Epithelial cell of proximal tubule (primary cell): ENCODE data around the gene LCE5A. TPM values are rescaled to one million over a fixed set of nuclear protein-coding genes. Genes with fewer than 3 reads are reported as not detected.
A peak's percentile ranks its signal among the peaks of the same experiment; 100 is the strongest.
"Not testable (repeated sequence)": the region's sequence is repeated elsewhere in the genome, so short reads cannot be mapped to it uniquely, and the experiment has no call there.

ENCODE experiments used
- DNase-seq: peaks from one replicate; pipeline ENCODE4 v3.0.0-alpha.2; 2011; ENCODE audit warnings: low read depth
- H3K4me3 ChIP-seq: 2 replicates; pipeline ENCODE4 v1.5.1; 2011; ENCODE audit warnings: low read depth, mild to moderate bottlenecking, low read length
- CTCF ChIP-seq: conservative IDR thresholded peaks from 2 replicates; pipeline ENCODE4 v1.5.1; 2012; ENCODE audit warnings: low read depth, mild to moderate bottlenecking, low read length
- total RNA-seq: library from RNA; depleted of rRNA; stranded (reverse); fragments of >200 nt; gene quantifications from 2 replicates; pipeline ENCODE4 v1.2.3, GENCODE V29; 2015

Gene LCE5A
- total RNA-seq, 1 donor from 2014 or later, result not detected

DNA sequence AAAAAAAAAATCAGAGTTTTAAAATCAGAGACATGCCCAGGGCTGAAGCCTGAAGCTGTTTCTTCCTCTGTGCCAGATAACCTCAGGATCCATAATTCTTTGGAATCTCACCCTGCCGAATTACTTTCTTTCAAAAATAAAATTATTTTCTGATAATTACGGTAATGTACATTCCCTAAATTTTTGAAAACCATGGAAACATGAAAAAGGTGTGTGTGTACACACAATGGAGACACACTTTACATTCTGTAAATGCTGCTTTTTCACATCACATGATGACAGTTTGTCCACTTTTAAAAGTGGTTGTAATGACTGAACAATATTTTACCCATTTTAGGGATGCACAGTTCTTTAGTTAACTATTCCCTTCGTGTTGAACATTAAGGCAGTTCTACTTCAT lies 25.2 kb downstream of the LCE5A start:
- no peak overlapping the region for H3K4me3 ChIP-seq
- DNase-seq, result no peak
- TF ChIP-seq CTCF, result no peak

DNA sequence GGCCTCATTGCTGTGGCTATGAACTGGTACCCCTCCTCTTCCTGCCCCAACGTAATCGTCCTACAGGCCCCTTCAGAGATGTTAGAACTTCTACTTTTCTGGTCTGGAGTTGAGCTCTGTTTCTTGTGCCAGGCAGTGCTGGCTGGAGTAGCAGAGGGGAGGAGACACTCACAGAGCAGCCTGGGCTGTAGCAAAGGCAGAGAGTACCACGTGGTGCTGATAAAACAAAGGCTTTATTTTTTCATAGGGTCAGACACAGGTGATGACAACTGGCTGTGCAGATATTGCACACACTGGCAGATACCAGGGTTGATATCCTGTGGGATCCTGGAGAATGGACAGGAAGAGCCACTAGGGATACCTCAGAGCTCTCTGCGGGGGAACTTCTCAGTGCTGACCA lies 26.9 kb downstream of the LCE5A start:
- DNase-seq, result no peak
- no peak overlapping the region for H3K4me3 ChIP-seq
- no peak for TF ChIP-seq CTCF

DNA sequence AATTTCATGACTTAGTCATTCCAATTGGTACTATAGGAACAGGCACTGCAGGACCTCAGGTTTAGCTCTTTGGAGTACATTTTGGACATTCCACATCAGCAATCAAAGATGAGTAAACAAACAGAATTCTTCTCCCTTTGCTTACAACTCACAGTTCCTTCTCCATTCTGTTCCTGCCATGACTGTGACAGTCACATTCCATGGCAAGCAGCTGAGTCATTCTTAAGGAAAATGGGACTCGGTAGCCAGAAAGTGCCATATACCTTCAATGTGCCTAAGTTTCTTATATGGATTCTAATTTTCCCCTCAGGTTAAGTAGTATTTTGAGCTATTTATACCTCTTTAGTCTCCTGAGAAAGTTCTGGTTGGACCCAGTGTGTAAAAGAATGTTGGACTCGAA lies 29.3 kb downstream of the LCE5A start:
- H3K4me3 ChIP-seq, result no peak overlapping the region
- no peak for TF ChIP-seq CTCF
- no peak for DNase-seq

- TF ChIP-seq CTCF, result peak; percentile 34
- no peak overlapping the region for H3K4me3 ChIP-seq
- no peak for DNase-seq
Measured at GRCh38 chr1:152543820-152544219, 33.2 kb downstream of the LCE5A start.

GRCh38 chr1:152546704-152547103 lies 36.1 kb downstream of the LCE5A start:
- no peak for TF ChIP-seq CTCF

GRCh38 chr1:152548358-152548757 lies 37.8 kb downstream of the LCE5A start:
- not testable (repeated sequence) for DNase-seq, H3K4me3 ChIP-seq

More at GRCh38 chr1:152546704-152547103, 36.1 kb downstream of the LCE5A start:
- H3K4me3 ChIP-seq, result no peak overlapping the region
- no peak for DNase-seq

Other genes starting within 250 kb of the LCE5A start
- gene FLG, start 185.6 kb upstream of the LCE5A start, total RNA-seq, result 0.07 TPM in 1 of 2 replicates, not detected in the other
- not detected in 2 replicates for gene FLG2, start 150.8 kb upstream of the LCE5A start, total RNA-seq
- not detected in 2 replicates for gene CRNN, start 96.5 kb upstream of the LCE5A start, total RNA-seq
- 0.40 TPM in 1 of 2 replicates, not detected in the other for gene CRCT1, start 3.7 kb downstream of the LCE5A start, total RNA-seq
- not detected in 2 replicates for gene LCE3E, start 56.0 kb downstream of the LCE5A start, total RNA-seq
- gene LCE3D, start 69.7 kb downstream of the LCE5A start, total RNA-seq, result not detected in 2 replicates
- not detected in 2 replicates for gene LCE3C, start 89.4 kb downstream of the LCE5A start, total RNA-seq
- not detected in 2 replicates for gene LCE3B, start 103.0 kb downstream of the LCE5A start, total RNA-seq
- not detected in 2 replicates for gene LCE3A, start 112.3 kb downstream of the LCE5A start, total RNA-seq
- not detected in 2 replicates for gene LCE2D, start 152.6 kb downstream of the LCE5A start, total RNA-seq
- not detected in 2 replicates for gene LCE2C, start 164.5 kb downstream of the LCE5A start, total RNA-seq
- gene LCE2B, start 175.3 kb downstream of the LCE5A start, total RNA-seq, result not detected in 2 replicates
- not detected in 2 replicates for gene LCE2A, start 187.5 kb downstream of the LCE5A start, total RNA-seq
- not detected in 2 replicates for gene LCE4A, start 197.4 kb downstream of the LCE5A start, total RNA-seq
- gene KPRP, start 247.2 kb downstream of the LCE5A start, total RNA-seq, result not detected in 2 replicates